ENCODE measurements around the gene MTERF4.

DNA sequence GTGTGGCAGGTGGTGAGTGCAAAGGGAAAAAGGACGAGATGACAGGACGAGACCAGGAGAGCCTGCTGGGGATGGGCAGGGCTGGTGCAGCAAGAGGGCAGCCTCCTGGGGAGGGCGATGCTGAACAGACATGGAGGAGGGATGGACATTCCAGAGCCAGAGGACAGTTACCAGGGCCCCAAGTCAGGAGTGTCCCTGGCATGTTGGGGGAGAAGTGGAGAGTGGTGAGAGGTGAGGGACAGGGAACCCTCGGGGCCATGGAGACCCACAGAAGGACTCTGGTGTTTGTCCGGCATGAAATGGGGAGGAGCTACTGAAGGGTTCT is 19.0 kb downstream of the MTERF4 start:
- TF ChIP-seq, protein P1, sequence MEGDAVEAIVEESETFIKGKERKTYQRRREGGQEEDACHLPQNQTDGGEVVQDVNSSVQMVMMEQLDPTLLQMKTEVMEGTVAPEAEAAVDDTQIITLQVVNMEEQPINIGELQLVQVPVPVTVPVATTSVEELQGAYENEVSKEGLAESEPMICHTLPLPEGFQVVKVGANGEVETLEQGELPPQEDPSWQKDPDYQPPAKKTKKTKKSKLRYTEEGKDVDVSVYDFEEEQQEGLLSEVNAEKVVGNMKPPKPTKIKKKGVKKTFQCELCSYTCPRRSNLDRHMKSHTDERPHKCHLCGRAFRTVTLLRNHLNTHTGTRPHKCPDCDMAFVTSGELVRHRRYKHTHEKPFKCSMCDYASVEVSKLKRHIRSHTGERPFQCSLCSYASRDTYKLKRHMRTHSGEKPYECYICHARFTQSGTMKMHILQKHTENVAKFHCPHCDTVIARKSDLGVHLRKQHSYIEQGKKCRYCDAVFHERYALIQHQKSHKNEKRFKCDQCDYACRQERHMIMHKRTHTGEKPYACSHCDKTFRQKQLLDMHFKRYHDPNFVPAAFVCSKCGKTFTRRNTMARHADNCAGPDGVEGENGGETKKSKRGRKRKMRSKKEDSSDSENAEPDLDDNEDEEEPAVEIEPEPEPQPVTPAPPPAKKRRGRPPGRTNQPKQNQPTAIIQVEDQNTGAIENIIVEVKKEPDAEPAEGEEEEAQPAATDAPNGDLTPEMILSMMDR (IDR thresholded peaks at IDR 0.05; ENCODE audit: low read depth, low read length): no peak
- no peak for TF ChIP-seq MAX (IDR thresholded peaks at IDR 0.05; ENCODE audit: low read depth, low read length)
